Measurements from ENCODE around the gene ZFPM1. TPM values are rescaled to one million over a fixed set of nuclear protein-coding genes. Genes with fewer than 3 reads are reported as not detected.

The ZFPM1 gene
- total RNA-seq, 1 experiment from 2014 or later, result 3.9 TPM

- no TSS peak for BruUV-seq (replicated peaks)
- in situ Hi-C loops (cut with HindIII; ENCODE audit: low pct_unique_long_range_greater_than_20kb, low sequenced_read_pairs), result loop anchor here (10.0 kb wide), 1 partner anchor 112 kb away; no protein-coding TSS in a partner anchor
- H3K27me3 ChIP-seq (ENCODE audit: control insufficient read depth, insufficient read depth, low read length), result no peaks in the 10 kb centered on the region
- intact Hi-C loops (cut with micrococcal nuclease; ENCODE audit: unreplicated experiment), result no loop called here
- no peak overlapping the region for H3K4me3 ChIP-seq (ENCODE audit: low read depth in 2 of 2, low read length in 2 of 2)
- no peaks in the 10 kb centered on the region for H3K36me3 ChIP-seq (ENCODE audit: control insufficient read depth, insufficient read depth, low read length)
- CTCF ChIA-PET, result interaction anchor here (0.6 kb wide), 1 partner anchor 119 kb away, joined by 3 read pairs; no protein-coding TSS in a partner anchor
- ATAC-seq, result no peak
- no peak for DNase-seq (ENCODE audit: low read depth, low spot score)
- no peaks in the 10 kb centered on the region for H3K9me3 ChIP-seq (ENCODE audit: control insufficient read depth, insufficient read depth, low read depth, low read length)
- POLR2A ChIA-PET, result no interaction called here
- no peaks in the 10 kb centered on the region for H3K4me1 ChIP-seq (ENCODE audit: control insufficient read depth, insufficient read depth, low read length)
- TF ChIP-seq TCF7L2 (IDR thresholded peaks at IDR 0.05; ENCODE audit: low read depth, low read length) (no peak), SIN3A (IDR thresholded peaks at IDR 0.05; ENCODE audit: borderline replicate concordance, insufficient read depth, low read depth, low read length) (no peak), POLR2AphosphoS5 (IDR thresholded peaks at IDR 0.05; ENCODE audit: low read depth, low read length) (no peak), CTCF (IDR thresholded peaks at IDR 0.05) (no peak; the same call in 1 of the 2 replicates)
- H3K27ac ChIP-seq (ENCODE audit: low read length), result no peak overlapping the region
Observed at GRCh38 chr16:88406096-88407041, 46.7 kb upstream of the ZFPM1 start.

- Histone ChIP-seq H3K4me3 (ENCODE audit: low read depth in 2 of 2, low read length in 2 of 2) (no peak overlapping the region), H3K4me1 (ENCODE audit: control insufficient read depth, insufficient read depth, low read length) (no peaks in the 10 kb centered on the region), H3K36me3 (ENCODE audit: control insufficient read depth, insufficient read depth, low read length) (no peaks in the 10 kb centered on the region), H3K27ac (ENCODE audit: low read length) (no peak overlapping the region), H3K27me3 (ENCODE audit: control insufficient read depth, insufficient read depth, low read length) (no peaks in the 10 kb centered on the region), H3K9me3 (ENCODE audit: control insufficient read depth, insufficient read depth, low read depth, low read length) (no peaks in the 10 kb centered on the region)
- no peak for TF ChIP-seq REST (IDR thresholded peaks at IDR 0.05; ENCODE audit: insufficient read depth in 1 of 2, low read depth in 2 of 2, low read length in 1 of 2)
- TF ChIP-seq TCF7L2 (IDR thresholded peaks at IDR 0.05; ENCODE audit: low read depth, low read length), result no peak
- no peak for TF ChIP-seq CTCF (IDR thresholded peaks at IDR 0.05)
- TF ChIP-seq POLR2AphosphoS5 (IDR thresholded peaks at IDR 0.05; ENCODE audit: low read depth, low read length), result no peak
- TF ChIP-seq SIN3A (IDR thresholded peaks at IDR 0.05; ENCODE audit: borderline replicate concordance, insufficient read depth, low read depth, low read length), result no peak
- intact Hi-C loops (cut with micrococcal nuclease; ENCODE audit: unreplicated experiment), result no loop called here
- ChIA-PET CTCF (no interaction called here), POLR2A (no interaction called here)
- in situ Hi-C loops (cut with HindIII; ENCODE audit: low pct_unique_long_range_greater_than_20kb, low sequenced_read_pairs), result loop anchor here (10.0 kb wide), 1 partner anchor 112 kb away; no protein-coding TSS in a partner anchor
- BruUV-seq (replicated peaks), result no TSS peak
- ATAC-seq (no peak), DNase-seq (ENCODE audit: low read depth, low spot score) (no peak)
Observed at GRCh38 chr16:88407042-88407420, 46.0 kb upstream of the ZFPM1 start.

Measured in Panc1 (cell line).